B cell (primary cell): Measurements from ENCODE around the gene CORO1C. TPM values are rescaled to one million over a fixed set of nuclear protein-coding genes. Genes with fewer than 3 reads are reported as not detected.

Experiments used
- ATAC-seq: fragments of 200-7000 bp; cut with Tn5 transposase; one replicate; pipeline ENCODE4 v1.10.0; 2021; ENCODE audit warnings: low read depth, mild to moderate bottlenecking, moderate number of reproducible peaks, moderate library complexity
- CTCF ChIA-PET: fragments of 350-600 bp; sonication (Branson Sonifier 250); formaldehyde crosslinking; loops from one replicate; lab custom pipeline; 2021; ENCODE audit warnings: antibody characterized with exemption, inconsistent platforms; lab: Charles Lee
- POLR2A ChIA-PET: fragments of 350-600 bp; sonication (Branson Sonifier 250); formaldehyde crosslinking; loops from one replicate; lab custom pipeline; 2021; ENCODE audit warnings: antibody characterized with exemption; lab: Charles Lee
- DNase-seq: peaks from one replicate; pipeline ENCODE4 v3.0.0; 2013
- H2AFZ ChIP-seq: 2 replicates; pipeline ENCODE4 v1.6.1; 2012; ENCODE audit warnings: mild to moderate bottlenecking, low read depth, low read length; ENCODE audit not compliant: insufficient read depth, poor library complexity, severe bottlenecking
- H3K27ac ChIP-seq, 2 donors: 1 replicate in 1 of 2; 2 replicates in 1 of 2; pipeline ENCODE4 v1.5.1; 2012 to 2013; ENCODE audit warnings: low read length in 2 of 2, mild to moderate bottlenecking in 2 of 2, moderate library complexity in 1 of 2
- H3K27me3 ChIP-seq, 4 experiments: fragments of 200-600 bp in 1 of 4; sonication (generic) in 1 of 4; replicated peaks in 1 of 4; 1 replicate in 2 of 4; 2 replicates in 2 of 4; pipeline versions ENCODE4 v1.6.1 to v1.7.0; 2013 to 2016; ENCODE audit warnings: low read length in 3 of 4, mild to moderate bottlenecking in 2 of 4, mixed read lengths in 1 of 4, moderate library complexity in 1 of 4; ENCODE audit not compliant: insufficient read depth in 4 of 4, control insufficient read depth in 3 of 4; ENCODE audit errors: control extremely low read depth in 1 of 4
- H3K36me3 ChIP-seq, 2 experiments: replicated peaks in 1 of 2; 1 replicate in 1 of 2; 2 replicates in 1 of 2; pipeline versions ENCODE4 v1.6.1 to v1.7.1; 2013; ENCODE audit warnings: low read length in 1 of 2; ENCODE audit not compliant: insufficient read depth in 2 of 2, control insufficient read depth in 1 of 2; ENCODE audit errors: control extremely low read depth in 1 of 2, extremely low read depth in 1 of 2
- H3K4me1 ChIP-seq, 2 donors: fragments of 200-600 bp in 1 of 2; sonication (generic) in 1 of 2; 1 replicate in 1 of 2; 2 replicates in 1 of 2; pipeline versions ENCODE4 v1.5.1 to v1.6.1; 2013 to 2017; ENCODE audit warnings: low read length in 2 of 2; ENCODE audit not compliant: control insufficient read depth in 2 of 2, insufficient read depth in 2 of 2
- H3K4me2 ChIP-seq: replicated peaks from 2 replicates; pipeline ENCODE3; 2012; ENCODE audit warnings: mild to moderate bottlenecking, low read depth, low read length; ENCODE audit not compliant: poor library complexity, severe bottlenecking
- H3K4me3 ChIP-seq, 5 experiments: fragments of 200-600 bp in 1 of 5; sonication (generic) in 1 of 5; 1 replicate in 3 of 5; 2 replicates in 2 of 5; pipeline versions ENCODE4 v1.5.1 to v1.7.0; 2011 to 2016; ENCODE audit warnings: low read length in 4 of 5, mild to moderate bottlenecking in 4 of 5, low read depth in 2 of 5, control low read depth in 1 of 5, moderate library complexity in 1 of 5; ENCODE audit not compliant: insufficient read depth in 1 of 5; ENCODE audit errors: control extremely low read depth in 1 of 5, extremely low read depth in 1 of 5
- H3K79me2 ChIP-seq: fragments of 200-600 bp; sonication (generic); one replicate; pipeline ENCODE4 v1.6.0; 2016; ENCODE audit warnings: low read length; ENCODE audit not compliant: control insufficient read depth, insufficient read depth
- H3K9ac ChIP-seq: fragments of 200-600 bp; sonication (generic); 2 replicates; pipeline ENCODE4 v1.6.1; 2017; ENCODE audit warnings: mild to moderate bottlenecking, low read length, moderate library complexity
- H3K9me3 ChIP-seq, 3 donors: one replicate each; pipeline versions ENCODE4 v1.6.1 to v1.7.1; 2013; ENCODE audit warnings: low read length in 2 of 3; ENCODE audit not compliant: control insufficient read depth in 2 of 3, insufficient read depth in 1 of 3; ENCODE audit errors: control extremely low read depth in 1 of 3
- H4K20me1 ChIP-seq: 2 replicates; pipeline ENCODE4 v1.6.0; 2012; ENCODE audit warnings: mild to moderate bottlenecking, low read length; ENCODE audit not compliant: insufficient read depth, control insufficient read depth, poor library complexity, severe bottlenecking
- H3K27ac Mint-ChIP-seq: one replicate; pipeline ENCODE4 v1.8.0; 2021; ENCODE audit warnings: mixed read lengths
- H3K27me3 Mint-ChIP-seq: one replicate; pipeline ENCODE4 v1.8.0; 2021; ENCODE audit warnings: mixed read lengths
- H3K4me1 Mint-ChIP-seq: one replicate; pipeline ENCODE4 v1.8.0; 2021; ENCODE audit warnings: mixed read lengths
- H3K4me3 Mint-ChIP-seq: one replicate; pipeline ENCODE4 v1.8.0; 2021; ENCODE audit warnings: mixed read lengths
- H3K9me3 Mint-ChIP-seq: one replicate; pipeline ENCODE4 v1.8.0; 2022; ENCODE audit warnings: mixed read lengths; ENCODE audit not compliant: insufficient read depth
- CTCF ChIP-seq: fragments of 200-600 bp; IDR thresholded peaks from one replicate; pipeline ENCODE4 v1.8.0; 2022; ENCODE audit warnings: antibody characterized with exemption, mild to moderate bottlenecking
- WGBS: methylation state at CpG from one replicate; pipeline ENCODE4 v1.1.5; 2013; ENCODE audit warnings: missing lambda C conversion rate; ENCODE audit not compliant: insufficient coverage; 5-methylcytosine and 5-hydroxymethylcytosine counted together
- intact Hi-C: fragments of 100-400 bp; cut with micrococcal nuclease; formaldehyde crosslinking; loops from one replicate; pipeline ENCODE4 v1.10.0; 2022
- polyA plus RNA-seq: library from polyadenylated mRNA; depleted of rRNA; stranded (reverse); fragments of >200 nt; gene quantifications from 2 replicates; pipeline ENCODE4 v1.2.3, GENCODE V29; 2012
- small RNA-seq: library from RNA; depleted of rRNA; stranded (forward); fragments of <200 nt; gene quantifications from one replicate; pipeline ENCODE3, GENCODE V24; 2012; ENCODE audit warnings: low replicate concordance, low read depth; ENCODE audit not compliant: insufficient read length
- total RNA-seq, 2 donors: library from RNA; stranded (reverse); fragments of 120-200 nt in 1 of 2; gene quantifications; 1 replicate in 1 of 2; 2 replicates in 1 of 2; pipeline versions ENCODE4 v1.2.3 to v1.2.4, GENCODE V29; 2013 to 2022

CORO1C gene
- total and polyA plus RNA-seq, 2 donors (not counting 1 experiment from before 2014, with no cell fraction given) = 19.2 to 68.0 TPM

GRCh38 chr12:108595711-108596647, 135.3 kb downstream of the CORO1C start:
- Mint-ChIP-seq H3K9me3 (no peaks in the 10 kb centered on the region), H3K4me1 (no peaks in the 10 kb centered on the region), H3K4me3 (no peak overlapping the region), H3K27ac (no peak overlapping the region), H3K27me3 (no peaks in the 10 kb centered on the region)
- H3K4me2 ChIP-seq = no peak overlapping the region
- no peaks in the 10 kb centered on the region for H3K36me3 ChIP-seq
- H4K20me1 ChIP-seq = no peaks in the 10 kb centered on the region
- H3K9me3 ChIP-seq = no peaks in the 10 kb centered on the region
- TF ChIP-seq CTCF = no peak
- no peak overlapping the region for H3K9ac ChIP-seq
- no peak overlapping the region for H3K27ac ChIP-seq
- H3K4me1 ChIP-seq = no peaks in the 10 kb centered on the region
- DNase-seq (no peak), ATAC-seq (no peak)
- POLR2A ChIA-PET = interaction anchor here (0.6 kb wide), 1 partner anchor 97 kb away, joined by 5 read pairs; no protein-coding TSS in a partner anchor
- no peaks in the 10 kb centered on the region for H3K27me3 ChIP-seq
- CTCF ChIA-PET = interaction anchor here (0.6 to 1.8 kb wide), 2 partner anchors 22 to 354 kb away, joined by 4 to 6 read pairs; no protein-coding TSS in a partner anchor
- no peaks in the 10 kb centered on the region for H3K79me2 ChIP-seq
- WGBS = 93% methylated on average over 17 of the region's 17 CpGs
- no peak overlapping the region for H3K4me3 ChIP-seq
- no peak overlapping the region for H2AFZ ChIP-seq
- intact Hi-C loops = no loop called here

Small RNA genes within 50 kb of the gene (small RNA-seq; reads per million reads assigned to genes)
- gene AC087893.2 (not detected), gene RF00019 (not detected), gene RF00561 (not detected), gene RNU7-169P (not detected)

Other genes starting within 250 kb of the CORO1C start
- gene FICD, start 216.2 kb downstream of the CORO1C start, total RNA-seq = 9.1 and 9.7 TPM in 2 replicates
- gene FICD, start 216.2 kb downstream of the CORO1C start, polyA plus RNA-seq = 1.2 and 1.3 TPM in 2 replicates
- 131 and 142 TPM in 2 replicates for gene SART3, start 170.3 kb downstream of the CORO1C start, total RNA-seq
- 24.1 and 31.9 TPM in 2 replicates for gene SART3, start 170.3 kb downstream of the CORO1C start, polyA plus RNA-seq
- gene ISCU, start 168.9 kb downstream of the CORO1C start, total RNA-seq = 190 and 209 TPM in 2 replicates
- 166 and 173 TPM in 2 replicates for gene ISCU, start 168.9 kb downstream of the CORO1C start, polyA plus RNA-seq
- gene TMEM119, start 133.4 kb downstream of the CORO1C start, total RNA-seq = 0.25 TPM in 1 of 2 replicates, not detected in the other
- gene TMEM119, start 133.4 kb downstream of the CORO1C start, polyA plus RNA-seq = not detected in 2 replicates
- 6.1 and 6.2 TPM in 2 replicates for gene SELPLG, start 97.6 kb downstream of the CORO1C start, total RNA-seq
- gene SELPLG, start 97.6 kb downstream of the CORO1C start, polyA plus RNA-seq = 4.7 and 8.0 TPM in 2 replicates
- 34.6 and 37.1 TPM in 2 replicates for gene SSH1, start 126.1 kb upstream of the CORO1C start, total RNA-seq
- 6.3 and 6.4 TPM in 2 replicates for gene SSH1, start 126.1 kb upstream of the CORO1C start, polyA plus RNA-seq
- gene DAO, start 148.6 kb upstream of the CORO1C start, total RNA-seq = not detected in 2 replicates
- gene DAO, start 148.6 kb upstream of the CORO1C start, polyA plus RNA-seq = not detected in 2 replicates